H1 (cell line): ENCODE results near the gene TLCD2. TPM values are rescaled to one million over a fixed set of nuclear protein-coding genes. Genes with fewer than 3 reads are reported as not detected.

ENCODE experiments used
- CTCF ChIA-PET: fragments of 300-600 bp; sonication (Branson Sonifier 250); formaldehyde crosslinking; loops from one replicate; lab custom pipeline; 2021; ENCODE audit not compliant: partially characterized antibody; lab: Charles Lee
- POLR2A ChIA-PET: fragments of 300-600 bp; sonication (Branson Sonifier 250); formaldehyde crosslinking; loops from one replicate; lab custom pipeline; 2021; ENCODE audit warnings: inconsistent platforms; ENCODE audit not compliant: partially characterized antibody; lab: Charles Lee
- DNase-seq, 2 experiments: peaks; one replicate each; pipeline versions ENCODE4 v3.0.0 to v3.0.0-alpha.2; 2010 to 2022; ENCODE audit warnings: low spot score in 2 of 2, low read depth in 1 of 2, mixed read lengths in 1 of 2
- FAIRE-seq: peaks from 2 replicates; lab custom pipeline; 2011; peaks lifted over from hg19 to GRCh38; lab: Jason Lieb, UNC
- H2AFZ ChIP-seq: 2 replicates; pipeline ENCODE4 v1.8.1; 2012; ENCODE audit warnings: low read length, inconsistent platforms
- H2AK5ac ChIP-seq: 2 replicates; pipeline ENCODE4 v1.6.1; 2013; ENCODE audit warnings: low read depth, low read length
- H2BK120ac ChIP-seq: replicated peaks from 2 replicates; pipeline ENCODE3; 2013; ENCODE audit warnings: low read depth, low read length, inconsistent platforms
- H2BK12ac ChIP-seq: 2 replicates; pipeline ENCODE4 v1.6.1; 2013; ENCODE audit warnings: low read depth, low read length
- H2BK15ac ChIP-seq: 2 replicates; pipeline ENCODE4 v1.6.1; 2013; ENCODE audit warnings: low read length
- H2BK20ac ChIP-seq: 2 replicates; pipeline ENCODE4 v1.6.1; 2013; ENCODE audit warnings: low read length
- H2BK5ac ChIP-seq: 2 replicates; pipeline ENCODE4 v1.6.1; 2013; ENCODE audit warnings: low read depth, low read length
- H3K14ac ChIP-seq: 2 replicates; pipeline ENCODE4 v1.6.1; 2013; ENCODE audit warnings: inconsistent platforms; ENCODE audit not compliant: insufficient read length
- H3K18ac ChIP-seq: 2 replicates; pipeline ENCODE4 v1.6.1; 2013; ENCODE audit warnings: low read length; ENCODE audit errors: extremely low read depth
- H3K23ac ChIP-seq: 2 replicates; pipeline ENCODE4 v1.6.1; 2013; ENCODE audit warnings: inconsistent platforms; ENCODE audit not compliant: insufficient read length
- H3K23me2 ChIP-seq: 2 replicates; pipeline ENCODE4 v1.6.1; 2013; ENCODE audit warnings: low read depth, low read length
- H3K27ac ChIP-seq: 2 replicates; pipeline ENCODE4 v1.6.1; 2011; ENCODE audit warnings: low read depth, low read length, inconsistent platforms
- H3K27me3 ChIP-seq, 4 experiments: replicated peaks in 1 of 4; 1 replicate in 1 of 4; 2 replicates in 3 of 4; pipeline versions ENCODE4 v1.6.1 to v1.8.1; 2011 to 2013; ENCODE audit warnings: low read length in 3 of 4, mild to moderate bottlenecking in 3 of 4, inconsistent platforms in 2 of 4, mixed read lengths in 2 of 4, moderate library complexity in 1 of 4; ENCODE audit not compliant: control insufficient read depth in 3 of 4, insufficient read depth in 3 of 4; ENCODE audit errors: extremely low read depth in 1 of 4
- H3K36me3 ChIP-seq, 4 experiments: 2 replicates each; pipeline versions ENCODE4 v1.6.1 to v1.8.1; 2011 to 2013; ENCODE audit warnings: mild to moderate bottlenecking in 4 of 4, low read length in 3 of 4, moderate library complexity in 2 of 4, control low read depth in 1 of 4, inconsistent platforms in 1 of 4; ENCODE audit not compliant: insufficient read depth in 4 of 4, control insufficient read depth in 2 of 4
- H3K4ac ChIP-seq: replicated peaks from 2 replicates; pipeline ENCODE3; 2013; ENCODE audit warnings: low read length, low read depth, mixed read lengths, inconsistent platforms; ENCODE audit not compliant: insufficient read length
- H3K4me1 ChIP-seq, 4 experiments: replicated peaks in 1 of 4; 1 replicate in 1 of 4; 2 replicates in 3 of 4; pipeline versions ENCODE4 v1.6.1 to v1.8.1; 2011 to 2013; ENCODE audit warnings: low read length in 3 of 4, inconsistent platforms in 2 of 4, mixed read lengths in 1 of 4; ENCODE audit not compliant: insufficient read depth in 4 of 4, control insufficient read depth in 3 of 4
- H3K4me2 ChIP-seq, 2 experiments: 2 replicates each; pipeline versions ENCODE4 v1.6.1 to v1.8.1; 2011 to 2013; ENCODE audit warnings: low read depth in 2 of 2, low read length in 2 of 2, control low read depth in 1 of 2, inconsistent platforms in 1 of 2, mild to moderate bottlenecking in 1 of 2; ENCODE audit not compliant: insufficient read depth in 1 of 2
- H3K4me3 ChIP-seq, 4 experiments: fragments of 200-600, 300-600 bp in 1 of 4; sonication (generic), shearing (Covaris generic), sonication (Bioruptor Twin) in 1 of 4; 2 replicates each; pipeline versions ENCODE4 v1.5.1 to v1.8.1; 2011 to 2016; ENCODE audit warnings: low read length in 4 of 4, low read depth in 3 of 4, control low read depth in 2 of 4, inconsistent platforms in 2 of 4, mild to moderate bottlenecking in 2 of 4, mixed read lengths in 1 of 4, moderate library complexity in 1 of 4; ENCODE audit not compliant: insufficient read depth in 2 of 4; ENCODE audit errors: extremely low read depth in 1 of 4
- H3K56ac ChIP-seq: replicated peaks from 2 replicates; pipeline ENCODE3; 2013; ENCODE audit warnings: low read depth, mild to moderate bottlenecking, mixed read lengths, low read length, inconsistent platforms; ENCODE audit not compliant: insufficient read length
- H3K79me1 ChIP-seq: 2 replicates; pipeline ENCODE4 v1.6.1; 2013; ENCODE audit warnings: low read depth, low read length, control low read depth
- H3K79me2 ChIP-seq, 2 experiments: 2 replicates each; pipeline versions ENCODE4 v1.6.1 to v1.8.1; 2012 to 2013; ENCODE audit warnings: low read length in 2 of 2, mild to moderate bottlenecking in 2 of 2, inconsistent platforms in 1 of 2; ENCODE audit not compliant: insufficient read depth in 2 of 2, control insufficient read depth in 1 of 2
- H3K9ac ChIP-seq, 4 experiments: replicated peaks in 1 of 4; 1 replicate in 1 of 4; 2 replicates in 3 of 4; pipeline versions ENCODE4 v1.6.1 to v1.8.1; 2011 to 2013; ENCODE audit warnings: low read depth in 3 of 4, low read length in 3 of 4, control low read depth in 2 of 4, mild to moderate bottlenecking in 2 of 4, moderate library complexity in 2 of 4, inconsistent platforms in 1 of 4; ENCODE audit errors: extremely low read depth in 1 of 4
- H3K9me3 ChIP-seq, 2 experiments: 2 replicates each; pipeline versions ENCODE4 v1.6.1 to v1.8.1; 2012 to 2013; ENCODE audit warnings: mild to moderate bottlenecking in 2 of 2, moderate library complexity in 2 of 2, control low read depth in 1 of 2, inconsistent platforms in 1 of 2, low read depth in 1 of 2, low read length in 1 of 2, mixed read lengths in 1 of 2; ENCODE audit not compliant: insufficient read depth in 2 of 2
- H4K20me1 ChIP-seq, 2 experiments: replicated peaks in 1 of 2; 2 replicates each; pipeline versions ENCODE3 to v1.8.1; 2011 to 2013; ENCODE audit warnings: inconsistent platforms in 2 of 2, low read length in 2 of 2, mild to moderate bottlenecking in 1 of 2; ENCODE audit not compliant: insufficient read depth in 2 of 2, control insufficient read depth in 1 of 2
- H4K5ac ChIP-seq: 2 replicates; pipeline ENCODE4 v1.6.1; 2013; ENCODE audit warnings: low read length, low read depth, mixed read lengths, inconsistent platforms; ENCODE audit not compliant: insufficient read length
- H4K8ac ChIP-seq: 2 replicates; pipeline ENCODE4 v1.8.0; 2013; ENCODE audit warnings: mild to moderate bottlenecking, moderate library complexity, low read length, inconsistent platforms; ENCODE audit not compliant: insufficient read depth; ENCODE audit errors: extremely low read depth
- H4K91ac ChIP-seq: replicated peaks from 2 replicates; pipeline ENCODE3; 2013; ENCODE audit warnings: low read length, mixed read lengths, inconsistent platforms; ENCODE audit not compliant: insufficient read length
- MAX ChIP-seq: IDR thresholded peaks from 2 replicates; pipeline ENCODE4 v1.6.1; 2012; ENCODE audit warnings: inconsistent platforms
- PHF8 ChIP-seq: fragments of 200-600 bp; sonication (generic); conservative IDR thresholded peaks from 2 replicates; pipeline ENCODE4 v1.7.1; 2012; ENCODE audit warnings: low read depth, mild to moderate bottlenecking, inconsistent platforms, low read length, moderate library complexity
- POLR2AphosphoS5 ChIP-seq: IDR thresholded peaks from 2 replicates; pipeline ENCODE4 v1.6.1; 2011; ENCODE audit warnings: low read depth, low read length
- WGBS, 2 experiments: shearing (Covaris generic) in 1 of 2; methylation state at CpG; one replicate each; pipeline versions ENCODE4 v1.1.6 to v1.1.7; 2013 to 2015; ENCODE audit warnings: low lambda C conversion rate in 2 of 2, mixed read lengths in 2 of 2, inconsistent platforms in 1 of 2, low coverage in 1 of 2, missing lambda C conversion rate in 1 of 2; ENCODE audit not compliant: insufficient replicate concordance in 2 of 2, insufficient coverage in 1 of 2, insufficient read length in 1 of 2; ENCODE audit errors: extremely low coverage in 1 of 2, missing lambda C conversion rate in 1 of 2; 5-methylcytosine and 5-hydroxymethylcytosine counted together
- polyA plus RNA-seq, 7 experiments: library from polyadenylated mRNA; depleted of rRNA in 3 of 7; stranded (reverse) in 5 of 7; unstranded in 2 of 7; fragments of >200 nt in 5 of 7; fragments of 200-250 nt in 2 of 7; gene quantifications; 1 replicate in 5 of 7; 2 replicates in 1 of 7; 4 replicates in 1 of 7; pipeline versions ENCODE4 v1.2.1 to v1.2.3, GENCODE V29; 2011 to 2013; ENCODE audit warnings: missing spikeins in 2 of 7, mixed read lengths in 2 of 7
- total RNA-seq: library from RNA; stranded (reverse); fragmentation: NEBNext Ultra II Directional; extraction: Animal tissue kit (Norgen Biotek cat#: 25700); gene quantifications from 2 replicates; pipeline ENCODE4 v1.2.1, GENCODE V29; 2021

TLCD2 gene
- total and polyA plus RNA-seq, 2 of the 8 experiments (the other 6 are each of a cell fraction or from before 2014, with no cell fraction given), result 0.47 to 1.4 TPM

- Histone ChIP-seq H3K9ac (peak overlapping the region in 1 of 4 experiments; percentile 35; a peak in 3 of 7 replicates), H3K56ac (no peak overlapping the region), H3K79me1 (peaks cover 4% of the 10 kb centered on the region; the same call in 1 of the 2 replicates), H2BK12ac (0 out of 2 replicates have a peak overlapping the region, but pooled peaks have one; percentile 5), H4K8ac (peak overlapping the region; percentile 81), H3K18ac (no peak overlapping the region; the same call in 1 of the 2 replicates), H2BK120ac (no peak overlapping the region), H3K27me3 (0 out of 7 replicates have a peak, but pooled peaks cover 0 to 2% (median 0%) of the 10 kb centered on the region in 4 experiments), H3K23me2 (peaks cover 8% of the 10 kb centered on the region; the same call in 1 of the 2 replicates), H4K5ac (no peak overlapping the region), H4K91ac (peak overlapping the region; percentile 65), H3K4me2 (peak overlapping the region; percentile 44 to 95), H3K79me2 (no peaks in the 10 kb centered on the region; a peak in 1 of 4 replicates), H3K23ac (no peak overlapping the region), H4K20me1 (peaks cover 0 to 5% of the 10 kb centered on the region in 2 experiments), H2BK5ac (no peak overlapping the region; the same call in 1 of the 2 replicates), H3K27ac (no peak overlapping the region), H3K9me3 (no peaks in the 10 kb centered on the region), H3K4ac (no peak overlapping the region), H2BK20ac (no peak overlapping the region), H2AK5ac (no peak overlapping the region), H3K36me3 (no peaks in the 10 kb centered on the region; a peak in 1 of 8 replicates), H2BK15ac (no peak overlapping the region), H2AFZ (no peak overlapping the region), H3K4me3 (peak overlapping the region; percentile 39 to 78 (median 45)), H3K14ac (no peak overlapping the region), H3K4me1 (peaks cover 0 to 5% (median 3%) of the 10 kb centered on the region in 4 experiments; a peak in 5 of 7 replicates)
- WGBS, 2 experiments, result 45% methylated on average over 38 of the region's 51 CpGs; no CpG with 5 or more reads in 1 of the 2 experiments
- DNase-seq (peak in 1 of 2 experiments; percentile 71), FAIRE-seq (no peak)
- ChIA-PET POLR2A (interaction anchor here (0.9 to 3.1 kb wide), 7 partner anchors 8 to 41 kb away, joined by 3 to 17 read pairs (median 5); partner anchors contain the start of gene SERPINF1), CTCF (interaction anchor here (1.0 to 2.5 kb wide), 9 partner anchors 11 to 61 kb away, joined by 3 to 15 read pairs (median 3); partner anchors contain the start of gene SERPINF1)
- TF ChIP-seq PHF8 (0 out of 2 replicates have a peak, but pooled peaks have one; percentile 32), POLR2AphosphoS5 (no peak), MAX (peak; percentile 76)
These were observed 14.9 kb upstream of the TLCD2 start for GRCh38 chr17:1724869-1725641.
